ENCODE data around the gene TOGARAM1.

DNA sequence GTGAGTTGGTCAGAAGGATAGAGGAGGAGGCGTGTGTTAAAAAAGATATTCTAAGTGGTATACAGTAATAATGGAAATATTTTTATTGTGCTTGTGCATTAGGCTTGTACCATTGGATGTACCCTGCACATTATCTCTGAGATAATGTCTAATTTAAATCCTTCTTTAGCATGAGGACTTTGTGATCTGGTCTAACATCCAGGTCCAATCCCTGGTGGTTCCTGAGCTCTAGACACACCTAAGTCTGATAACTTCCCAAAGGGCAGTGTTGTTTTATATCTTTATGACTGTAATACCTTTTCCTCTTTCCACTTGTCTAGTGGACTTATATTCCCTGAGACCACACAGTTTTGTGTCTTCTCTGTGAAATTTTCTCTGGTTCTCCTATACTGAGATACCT is 142.6 kb downstream of the TOGARAM1 start:
- TF ChIP-seq CTCF (IDR thresholded peaks at IDR 0.05; ENCODE audit: insufficient read depth, low read depth, low read length) (no peak), EZH2 (IDR thresholded peaks at IDR 0.05; ENCODE audit: insufficient read depth, low read length) (no peak)

All from astrocyte (in vitro differentiated cells and primary cell).